Glomerular visceral epithelial cell (primary cell): ENCODE measurements around the gene FGD4.
A peak's percentile ranks its signal among the peaks of the same experiment; 100 is the strongest.
"Not testable (repeated sequence)": the region's sequence is repeated elsewhere in the genome, so short reads cannot be mapped to it uniquely, and the experiment has no call there.

ENCODE experiments used
- DNase-seq: peaks from one replicate; pipeline ENCODE4 v3.0.0-alpha.2; 2016; ENCODE audit errors: extremely low spot score

The FGD4 gene

GRCh38 chr12:32560520-32560919 lies 161.2 kb downstream of the FGD4 start:
- DNase-seq, result no peak

- no peak for DNase-seq
Observed at GRCh38 chr12:32561931-32562341, 162.6 kb downstream of the FGD4 start.

- not testable (repeated sequence) for DNase-seq
Observed at GRCh38 chr12:32562413-32562812, 163.1 kb downstream of the FGD4 start.

- no peak for DNase-seq
Observed at GRCh38 chr12:32566663-32567295, 167.4 kb downstream of the FGD4 start.

- DNase-seq, result no peak
Observed at GRCh38 chr12:32567296-32567674, 167.9 kb downstream of the FGD4 start.

GRCh38 chr12:32568228-32568627 lies 168.9 kb downstream of the FGD4 start:
- peak; percentile 20 for DNase-seq

GRCh38 chr12:32569259-32569658 lies 169.9 kb downstream of the FGD4 start:
- no peak for DNase-seq

- DNase-seq, result no peak
Observed at GRCh38 chr12:32574585-32574984, 175.2 kb downstream of the FGD4 start.

GRCh38 chr12:32577328-32577727 lies 178.0 kb downstream of the FGD4 start:
- DNase-seq, result no peak

- DNase-seq, result peak; percentile 13
Observed at GRCh38 chr12:32583534-32583933, 184.2 kb downstream of the FGD4 start.

GRCh38 chr12:32585680-32586079 lies 186.3 kb downstream of the FGD4 start:
- no peak for DNase-seq

- DNase-seq, result peak; percentile 63
Observed at GRCh38 chr12:32586390-32586789, 187.0 kb downstream of the FGD4 start.

GRCh38 chr12:32587581-32588495 lies 188.5 kb downstream of the FGD4 start:
- DNase-seq, result no peak

- DNase-seq, result no peak
Observed at GRCh38 chr12:32588604-32589003, 189.2 kb downstream of the FGD4 start.

- no peak for DNase-seq
Observed at GRCh38 chr12:32589165-32589865, 190.0 kb downstream of the FGD4 start.

GRCh38 chr12:32595251-32595650 lies 195.9 kb downstream of the FGD4 start:
- DNase-seq, result no peak

- no peak for DNase-seq
Observed at GRCh38 chr12:32596030-32596429, 196.7 kb downstream of the FGD4 start.

- no peak for DNase-seq
Observed at GRCh38 chr12:32598688-32599087, 199.3 kb downstream of the FGD4 start.

- DNase-seq, result no peak
Observed at GRCh38 chr12:32600681-32601080, 201.3 kb downstream of the FGD4 start.

GRCh38 chr12:32603071-32603470 lies 203.7 kb downstream of the FGD4 start:
- no peak for DNase-seq

- DNase-seq, result no peak
Observed at GRCh38 chr12:32603858-32604257, 204.5 kb downstream of the FGD4 start.

GRCh38 chr12:32604565-32604964 lies 205.2 kb downstream of the FGD4 start:
- DNase-seq, result no peak
